GM20000 (cell line): ENCODE measurements around the gene TTC7B.

Experiments
- DNase-seq: peaks from one replicate; pipeline ENCODE4 v3.0.0; 2012; ENCODE audit warnings: low spot score
- TF ChIP-seq, protein P1 (sequence below): IDR thresholded peaks from 2 replicates; pipeline ENCODE4 v1.5.1; 2012; ENCODE audit warnings: mild to moderate bottlenecking, control low read depth; ENCODE audit errors: extremely low read depth, missing control alignments

TTC7B gene

DNA sequence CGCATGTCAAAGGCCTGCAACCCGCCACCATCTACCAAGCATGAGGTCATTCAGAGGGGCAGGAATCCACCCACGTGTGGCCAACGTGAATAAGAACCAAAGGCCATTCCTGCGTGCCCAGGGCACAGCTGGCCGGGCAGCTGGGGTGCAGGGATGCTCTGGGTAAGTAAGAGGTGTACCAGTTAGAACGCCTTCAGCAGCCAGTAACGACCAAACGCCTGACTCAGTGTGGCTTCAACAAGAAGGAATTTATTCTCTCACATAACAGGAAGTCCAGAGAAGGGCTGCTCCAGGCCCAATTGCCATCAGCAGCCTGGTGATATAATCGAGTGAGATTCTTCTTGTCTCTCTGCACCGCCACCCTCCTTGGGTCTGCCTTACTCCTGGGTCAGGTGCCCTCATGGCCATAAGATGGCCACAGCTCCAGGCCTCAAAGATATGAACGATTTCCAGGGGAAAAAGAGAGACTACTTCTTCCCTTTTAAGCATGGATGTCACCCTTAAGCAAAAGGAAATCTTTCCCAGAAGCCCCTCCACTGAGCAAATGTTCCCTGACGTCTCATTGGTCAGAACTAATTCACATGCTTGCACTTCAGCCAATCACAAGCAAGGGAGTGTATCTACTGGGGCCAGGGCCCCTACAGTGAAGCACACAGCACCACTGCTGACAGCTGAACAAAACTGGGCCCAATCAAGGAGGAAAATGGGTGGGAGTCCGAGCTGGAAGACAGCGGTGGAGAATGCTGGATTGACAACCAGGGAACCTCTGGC is 7.3 kb downstream of the TTC7B start:
- no peak for DNase-seq
- TF ChIP-seq, protein P1, sequence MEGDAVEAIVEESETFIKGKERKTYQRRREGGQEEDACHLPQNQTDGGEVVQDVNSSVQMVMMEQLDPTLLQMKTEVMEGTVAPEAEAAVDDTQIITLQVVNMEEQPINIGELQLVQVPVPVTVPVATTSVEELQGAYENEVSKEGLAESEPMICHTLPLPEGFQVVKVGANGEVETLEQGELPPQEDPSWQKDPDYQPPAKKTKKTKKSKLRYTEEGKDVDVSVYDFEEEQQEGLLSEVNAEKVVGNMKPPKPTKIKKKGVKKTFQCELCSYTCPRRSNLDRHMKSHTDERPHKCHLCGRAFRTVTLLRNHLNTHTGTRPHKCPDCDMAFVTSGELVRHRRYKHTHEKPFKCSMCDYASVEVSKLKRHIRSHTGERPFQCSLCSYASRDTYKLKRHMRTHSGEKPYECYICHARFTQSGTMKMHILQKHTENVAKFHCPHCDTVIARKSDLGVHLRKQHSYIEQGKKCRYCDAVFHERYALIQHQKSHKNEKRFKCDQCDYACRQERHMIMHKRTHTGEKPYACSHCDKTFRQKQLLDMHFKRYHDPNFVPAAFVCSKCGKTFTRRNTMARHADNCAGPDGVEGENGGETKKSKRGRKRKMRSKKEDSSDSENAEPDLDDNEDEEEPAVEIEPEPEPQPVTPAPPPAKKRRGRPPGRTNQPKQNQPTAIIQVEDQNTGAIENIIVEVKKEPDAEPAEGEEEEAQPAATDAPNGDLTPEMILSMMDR: no peak

DNA sequence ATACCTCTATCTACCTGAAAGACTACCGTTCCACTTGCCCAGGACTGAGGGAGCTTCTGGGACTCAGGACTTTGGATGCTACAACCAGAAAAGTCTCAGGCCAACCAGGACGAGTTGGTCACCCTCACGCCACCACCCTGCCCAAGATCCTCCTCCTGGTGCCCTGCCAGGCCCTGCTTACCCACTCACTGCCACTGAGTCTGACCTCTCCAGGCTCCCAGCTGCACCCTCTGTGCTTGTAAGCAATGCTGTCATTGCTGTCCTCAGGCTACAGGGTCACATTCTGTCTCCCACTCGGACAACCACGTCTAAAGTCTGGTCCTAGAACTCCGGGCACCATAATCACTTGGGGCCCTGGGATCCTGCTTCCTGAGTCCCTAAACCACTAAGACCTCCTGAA is 9.2 kb downstream of the TTC7B start:
- no peak for DNase-seq
- TF ChIP-seq, protein P1: no peak

DNA sequence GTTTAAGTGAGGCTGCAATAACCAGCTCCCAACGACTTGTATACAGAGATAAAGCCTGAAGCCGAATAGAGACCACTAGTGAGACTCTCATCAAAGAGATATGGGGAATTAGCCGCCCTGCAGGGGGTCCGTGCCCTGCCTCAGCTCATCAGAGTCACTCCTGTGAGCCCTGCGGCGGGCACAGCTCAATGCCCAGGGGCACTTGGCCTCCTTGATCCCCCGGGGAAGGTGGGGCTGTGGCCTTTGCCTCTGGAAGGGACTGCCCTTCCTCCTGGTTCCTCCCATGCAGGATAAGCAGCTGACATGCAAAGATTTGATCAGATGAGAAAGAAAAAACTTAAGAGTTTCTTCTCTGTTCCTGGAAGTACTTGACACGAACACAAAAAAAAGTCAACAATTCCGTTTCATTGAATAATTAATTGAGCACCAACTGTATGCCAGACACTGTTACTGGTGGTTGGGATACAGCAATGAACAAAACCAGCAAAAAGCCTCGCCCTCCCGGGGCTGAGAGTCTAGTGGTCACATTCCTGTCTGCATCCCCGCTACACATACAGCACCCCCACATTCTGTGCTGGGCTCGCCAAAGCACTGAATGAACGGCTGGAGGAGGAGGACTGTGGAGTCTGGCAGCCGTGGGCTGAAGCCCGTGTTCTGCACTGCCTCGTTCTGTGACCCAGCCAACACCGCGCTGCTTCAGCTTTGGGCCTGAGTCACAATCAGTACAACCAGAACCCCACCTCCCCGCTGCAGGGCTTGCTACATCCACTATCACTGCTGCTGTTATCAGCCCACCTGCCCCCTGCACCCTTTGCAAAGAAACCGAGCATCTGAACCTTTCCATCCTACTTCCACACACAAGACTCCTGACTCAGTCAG is 10.3 kb downstream of the TTC7B start:
- TF ChIP-seq, protein P1: no peak
- no peak for DNase-seq

DNA sequence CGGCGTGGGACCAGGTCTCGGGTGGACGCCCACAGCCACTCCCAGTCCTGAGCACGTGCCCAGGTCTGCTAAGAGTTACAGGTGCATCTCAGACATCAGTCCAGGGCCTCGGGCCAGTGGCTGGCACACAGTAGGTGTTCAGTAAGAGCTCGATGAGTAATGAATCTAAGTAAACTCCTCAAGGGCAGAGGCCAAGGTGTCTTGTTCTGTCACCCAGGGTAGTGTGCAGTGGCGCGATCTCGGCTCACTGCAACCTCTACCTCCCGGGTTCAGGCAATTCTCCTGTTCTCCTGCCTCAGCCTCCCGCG is 11.2 kb downstream of the TTC7B start:
- TF ChIP-seq, protein P1: no peak
- DNase-seq: no peak

DNA sequence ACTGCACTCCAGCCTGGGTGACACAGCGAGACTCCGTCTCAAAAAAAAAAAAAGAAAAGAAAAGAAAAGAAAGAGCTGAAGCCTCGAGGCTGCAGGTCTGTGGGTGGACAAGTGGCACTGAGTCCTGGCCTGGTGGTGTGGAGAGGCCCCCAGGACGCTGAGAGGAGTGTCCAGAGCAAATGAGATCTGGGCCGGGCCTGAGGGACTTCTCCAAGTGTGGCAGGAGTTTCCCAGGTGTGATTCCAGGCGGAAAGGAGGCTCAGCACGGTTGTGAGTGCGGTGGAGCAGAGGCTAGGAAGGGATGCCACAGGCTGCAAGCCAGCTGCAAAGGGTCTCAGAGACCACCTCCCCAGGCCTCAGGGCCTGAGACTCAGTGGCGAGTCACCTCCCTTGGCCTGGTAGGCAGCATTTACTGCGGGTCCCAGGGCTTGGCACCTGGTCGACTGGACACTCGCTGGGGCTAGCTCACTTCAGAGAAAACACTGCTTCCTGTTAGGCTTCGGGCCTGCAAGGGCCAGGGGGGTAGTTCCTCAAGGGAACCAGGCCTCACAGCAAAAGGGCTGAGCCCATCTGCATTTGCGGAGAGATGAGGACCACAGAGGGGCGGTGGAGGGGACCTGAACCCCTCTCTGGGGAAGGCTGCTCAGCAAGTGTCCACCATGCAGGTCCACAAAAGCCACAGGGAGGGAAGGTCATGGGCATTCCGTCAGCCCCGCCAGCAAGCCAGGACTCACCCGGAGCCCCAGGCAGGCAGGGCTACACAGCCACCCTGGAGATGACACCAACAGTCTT is 11.7 kb downstream of the TTC7B start:
- DNase-seq: no peak
- TF ChIP-seq, protein P1: no peak

DNA sequence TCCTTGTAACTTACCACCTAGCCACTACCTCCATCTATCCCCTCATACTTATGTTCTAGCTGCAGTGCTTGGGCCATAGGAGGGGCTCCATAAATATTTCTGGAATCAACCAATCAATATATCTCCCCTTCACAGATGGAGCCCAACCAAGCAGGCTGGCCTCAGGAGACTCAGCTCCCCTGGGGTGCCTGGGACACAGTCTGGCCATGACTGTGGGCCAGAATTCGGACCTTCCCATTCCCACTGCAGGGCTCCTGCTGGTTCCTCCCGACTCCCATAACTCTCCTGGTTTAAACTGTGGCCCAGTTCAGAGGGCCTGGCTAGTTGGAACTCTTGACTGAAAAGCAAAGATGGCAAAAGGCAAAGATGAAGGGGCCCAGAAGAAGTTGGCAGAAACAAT is 13.0 kb downstream of the TTC7B start:
- TF ChIP-seq, protein P1: no peak
- no peak for DNase-seq
